Measurements from ENCODE around the gene ARHGEF2.
A peak's percentile ranks its signal among the peaks of the same experiment; 100 is the strongest.
"Not testable (repeated sequence)": the region's sequence is repeated elsewhere in the genome, so short reads cannot be mapped to it uniquely, and the experiment has no call there.

The ARHGEF2 gene

GRCh38 chr1:155940993-155941844 lies 37.1 kb downstream of the ARHGEF2 start, which contains the start of gene RXFP4:
TSS of gene RXFP4 (plus strand) at chr1:155941638. CDS start at chr1:155941710, 72 bp downstream.
- DNase-seq = no peak

- DNase-seq = peak; percentile 26
Observed at GRCh38 chr1:155940482-155940992, 37.8 kb downstream of the ARHGEF2 start.

GRCh38 chr1:155938220-155938627 lies 40.1 kb downstream of the ARHGEF2 start:
- DNase-seq = peak; percentile 85

- DNase-seq = no peak
Observed at GRCh38 chr1:155934936-155935590, 43.3 kb downstream of the ARHGEF2 start.

GRCh38 chr1:155934097-155934935 lies 44.0 kb downstream of the ARHGEF2 start, which contains the start of gene KHDC4:
TSS of gene KHDC4 (minus strand) at chr1:155934413. CDS start at chr1:155934373, 40 bp downstream.
- peak; percentile 99 for DNase-seq

GRCh38 chr1:155933591-155934096 lies 44.7 kb downstream of the ARHGEF2 start:
- peak; percentile 21 for DNase-seq

- DNase-seq = no peak
Observed at GRCh38 chr1:155932487-155932886, 45.9 kb downstream of the ARHGEF2 start.

- DNase-seq = no peak
Observed at GRCh38 chr1:155932081-155932480, 46.3 kb downstream of the ARHGEF2 start.

- DNase-seq = no peak
Observed at GRCh38 chr1:155931332-155932038, 46.9 kb downstream of the ARHGEF2 start.

GRCh38 chr1:155930725-155931124 lies 47.6 kb downstream of the ARHGEF2 start:
- DNase-seq = not testable (repeated sequence)

GRCh38 chr1:155929057-155929456 lies 49.3 kb downstream of the ARHGEF2 start:
- DNase-seq = no peak

GRCh38 chr1:155925506-155925905 lies 52.8 kb downstream of the ARHGEF2 start:
- DNase-seq = no peak

- no peak for DNase-seq
Observed at GRCh38 chr1:155920717-155921116, 57.6 kb downstream of the ARHGEF2 start.

- no peak for DNase-seq
Observed at GRCh38 chr1:155919801-155920200, 58.5 kb downstream of the ARHGEF2 start.

- DNase-seq = no peak
Observed at GRCh38 chr1:155918660-155919059, 59.7 kb downstream of the ARHGEF2 start.

- DNase-seq = no peak
Observed at GRCh38 chr1:155913969-155914757, 64.2 kb downstream of the ARHGEF2 start.

GRCh38 chr1:155912056-155912536 lies 66.3 kb downstream of the ARHGEF2 start:
- no peak for DNase-seq

- DNase-seq = peak; percentile 92
Observed at GRCh38 chr1:155911156-155912055, 66.9 kb downstream of the ARHGEF2 start, which contains the start of gene RIT1. TSS of gene RIT1 (minus strand) at chr1:155911349. CDS start at chr1:155910761, 588 bp downstream.

- DNase-seq = peak; percentile 73
Observed at GRCh38 chr1:155910621-155911121, 67.7 kb downstream of the ARHGEF2 start.

Measured in eye (tissue), 1 donor.